ENCODE measurements around the gene ZMAT3. TPM values are rescaled to one million over a fixed set of nuclear protein-coding genes. Genes with fewer than 3 reads are reported as not detected.

ZMAT3 gene
- polyA plus RNA-seq, 4 donors = 1.6 to 4.2 (median 2.0) TPM

DNA sequence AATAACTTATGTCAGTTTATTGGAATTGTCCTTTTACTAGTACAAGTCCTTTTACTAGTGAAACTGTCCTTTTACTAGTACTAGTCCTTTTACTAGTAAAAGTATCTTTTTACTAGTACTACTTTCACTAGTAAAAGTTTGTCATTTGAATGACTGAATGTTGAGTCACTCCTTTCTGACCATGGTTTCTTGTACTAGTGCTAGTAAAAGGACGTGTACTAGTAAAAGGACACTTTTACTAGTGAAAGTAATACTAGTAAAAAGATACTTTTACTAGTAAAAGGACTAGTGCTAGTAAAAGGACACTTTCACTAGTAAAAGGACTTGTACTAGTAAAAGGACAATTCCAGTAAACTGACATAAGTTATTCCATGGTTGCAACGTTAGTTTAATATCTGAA is 96.3 kb downstream of the ZMAT3 start:
- Histone ChIP-seq H3K36me3 (ENCODE audit: control insufficient read depth in 3 of 3, insufficient read depth in 2 of 3, low read depth in 1 of 3, low read length in 3 of 3) (no peaks in the 10 kb centered on the region), H3K27ac (ENCODE audit: low read depth in 1 of 3, low read length in 2 of 3) (no peak overlapping the region), H3K27me3 (ENCODE audit: control insufficient read depth in 3 of 3, insufficient read depth in 3 of 3, low read length in 3 of 3) (no peaks in the 10 kb centered on the region), H3K4me3 (ENCODE audit: low read depth in 1 of 3, low read length in 3 of 3) (no peak overlapping the region), H3K9me3 (ENCODE audit: control insufficient read depth in 2 of 2, insufficient read depth in 1 of 2, low read depth in 1 of 2, low read length in 1 of 2) (peaks cover 0 to 5% of the 10 kb centered on the region in 2 donors), H3K4me1 (ENCODE audit: control insufficient read depth in 3 of 3, insufficient read depth in 2 of 3, low read depth in 1 of 3, low read length in 2 of 3) (no peaks in the 10 kb centered on the region)
- FAIRE-seq (no peak), DNase-seq (no peak)
- WGBS, 3 donors = 57 to 74% (median 61%) methylated on average over 2 of the region's 2 CpGs

DNA sequence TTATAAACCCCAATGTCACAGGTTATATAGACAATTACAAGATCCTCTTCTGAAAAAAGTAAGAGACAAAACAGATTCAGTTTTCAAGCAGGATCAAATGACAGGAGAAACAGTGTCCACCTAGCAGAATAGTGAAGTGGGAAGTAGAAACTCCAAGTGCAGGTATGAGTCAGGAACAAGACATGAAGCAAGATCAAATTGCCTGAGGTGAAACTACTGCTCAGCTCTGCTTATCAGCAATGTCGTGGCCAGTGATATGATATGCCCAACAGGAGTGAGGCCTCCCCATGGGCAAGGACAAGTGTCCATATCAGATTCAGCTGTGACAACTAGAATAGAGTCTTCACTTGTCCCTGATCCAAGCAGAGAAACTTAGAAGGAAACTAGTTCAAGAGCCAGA is 100.0 kb downstream of the ZMAT3 start:
- FAIRE-seq (no peak), DNase-seq (no peak)
- H3K27me3 ChIP-seq (ENCODE audit: control insufficient read depth in 3 of 3, insufficient read depth in 3 of 3, low read length in 3 of 3) = no peaks in the 10 kb centered on the region
- H3K4me1 ChIP-seq (ENCODE audit: control insufficient read depth in 3 of 3, insufficient read depth in 2 of 3, low read depth in 1 of 3, low read length in 2 of 3) = no peaks in the 10 kb centered on the region
- no peak overlapping the region for H3K4me3 ChIP-seq (ENCODE audit: low read depth in 1 of 3, low read length in 3 of 3)
- 14 to 32% (median 27%) methylated on average over 1 of the region's 1 CpG for WGBS, 3 donors
- peaks cover 0 to 5% of the 10 kb centered on the region in 2 donors for H3K9me3 ChIP-seq (ENCODE audit: control insufficient read depth in 2 of 2, insufficient read depth in 1 of 2, low read depth in 1 of 2, low read length in 1 of 2)
- no peak overlapping the region for H3K27ac ChIP-seq (ENCODE audit: low read depth in 1 of 3, low read length in 2 of 3)
- H3K36me3 ChIP-seq (ENCODE audit: control insufficient read depth in 3 of 3, insufficient read depth in 2 of 3, low read depth in 1 of 3, low read length in 3 of 3) = no peaks in the 10 kb centered on the region

GRCh38 chr3:178969004-178969700 is 102.5 kb downstream of the ZMAT3 start:
- no peak overlapping the region for H3K27ac ChIP-seq (ENCODE audit: low read depth in 1 of 3, low read length in 2 of 3)
- no peak for FAIRE-seq
- WGBS, 3 donors = 68 to 73% (median 71%) methylated on average over 5 of the region's 5 CpGs
- no peak for DNase-seq
- no peaks in the 10 kb centered on the region for H3K36me3 ChIP-seq (ENCODE audit: control insufficient read depth in 3 of 3, insufficient read depth in 2 of 3, low read depth in 1 of 3, low read length in 3 of 3)
- H3K27me3 ChIP-seq (ENCODE audit: control insufficient read depth in 3 of 3, insufficient read depth in 3 of 3, low read length in 3 of 3) = no peaks in the 10 kb centered on the region
- peaks cover 0 to 5% of the 10 kb centered on the region in 2 donors for H3K9me3 ChIP-seq (ENCODE audit: control insufficient read depth in 2 of 2, insufficient read depth in 1 of 2, low read depth in 1 of 2, low read length in 1 of 2)
- no peak overlapping the region for H3K4me3 ChIP-seq (ENCODE audit: low read depth in 1 of 3, low read length in 3 of 3)
- H3K4me1 ChIP-seq (ENCODE audit: control insufficient read depth in 3 of 3, insufficient read depth in 2 of 3, low read depth in 1 of 3, low read length in 2 of 3) = no peaks in the 10 kb centered on the region

Other genes starting within 250 kb of the ZMAT3 start
- gene PIK3CA, start 76.5 kb upstream of the ZMAT3 start, polyA plus RNA-seq = 10 to 100 TPM in 1 of 4 donors, 1 to 10 TPM in 3; 2.2 to 18.2 (median 4.6) TPM
- gene KCNMB3, start 179.3 kb upstream of the ZMAT3 start, polyA plus RNA-seq = 1 to 10 TPM in 3 of 4 donors, under 1 TPM in 1; 0.27 to 3.9 (median 1.5) TPM